Measurements from ENCODE around the gene PFN2.
"Not testable (repeated sequence)": the region's sequence is repeated elsewhere in the genome, so short reads cannot be mapped to it uniquely, and the experiment has no call there.

The PFN2 gene

DNA sequence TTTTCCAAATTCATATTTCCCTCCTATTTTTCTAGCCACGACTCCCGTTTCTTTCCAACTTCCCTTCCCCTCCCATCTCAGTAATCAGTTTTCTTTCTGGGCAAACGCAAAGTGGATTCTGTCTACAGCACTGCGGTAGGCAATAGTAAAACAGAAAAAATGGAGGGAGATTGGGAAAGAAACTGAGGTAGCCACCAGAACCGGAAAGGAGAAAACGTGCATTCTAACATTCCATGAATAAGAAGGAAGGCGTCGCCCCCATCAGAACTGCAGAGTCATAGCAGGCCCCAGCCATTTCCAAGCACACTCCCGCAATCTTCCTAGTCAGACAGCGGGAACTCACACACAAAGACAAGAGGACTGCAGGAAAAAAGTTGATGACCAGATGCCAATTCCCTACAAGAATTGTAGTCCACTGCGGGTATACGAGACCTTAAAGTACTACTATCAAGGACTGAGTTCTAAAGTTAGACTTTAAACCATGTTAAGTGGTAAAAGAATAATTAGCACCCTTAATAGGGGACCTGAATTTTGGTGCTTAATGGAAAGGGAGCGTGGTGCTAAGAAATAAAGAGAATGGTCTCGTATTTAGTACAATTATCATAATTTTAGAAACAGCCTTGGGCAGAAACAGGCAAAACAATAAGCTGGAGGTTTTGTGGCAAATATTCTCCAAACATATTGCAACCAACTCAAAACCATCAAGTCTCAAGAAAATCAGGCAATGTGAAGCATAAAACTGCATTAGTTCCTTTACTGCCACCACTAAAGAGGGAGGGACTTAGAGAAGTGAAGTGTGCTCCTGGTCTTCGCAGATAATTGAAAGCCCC, 1.4 kb downstream of the PFN2 start:
- no peak for DNase-seq (ENCODE audit: extremely low read depth in 1 of 2, low read depth in 1 of 2)

DNA sequence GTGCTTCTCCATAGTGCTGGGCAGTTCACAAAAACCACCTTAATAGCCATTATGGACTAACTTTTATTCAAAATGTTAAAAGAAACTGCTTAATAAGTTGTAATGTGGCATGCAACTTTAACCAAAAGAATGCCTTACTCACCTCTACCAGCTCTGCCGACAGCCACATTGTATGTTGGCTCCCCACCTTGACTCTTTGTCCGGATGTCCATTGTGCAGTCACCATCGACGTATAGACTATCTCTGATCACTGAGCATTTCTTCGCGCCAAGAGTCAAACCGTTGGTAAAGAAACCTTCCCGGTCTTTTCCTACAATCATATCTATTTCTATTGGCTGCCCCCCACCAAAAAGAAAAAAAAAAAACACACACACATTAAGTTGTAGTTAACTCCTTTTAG, 2.5 kb downstream of the PFN2 start:
- no peak for DNase-seq (ENCODE audit: extremely low read depth in 1 of 2, low read depth in 1 of 2)

DNA sequence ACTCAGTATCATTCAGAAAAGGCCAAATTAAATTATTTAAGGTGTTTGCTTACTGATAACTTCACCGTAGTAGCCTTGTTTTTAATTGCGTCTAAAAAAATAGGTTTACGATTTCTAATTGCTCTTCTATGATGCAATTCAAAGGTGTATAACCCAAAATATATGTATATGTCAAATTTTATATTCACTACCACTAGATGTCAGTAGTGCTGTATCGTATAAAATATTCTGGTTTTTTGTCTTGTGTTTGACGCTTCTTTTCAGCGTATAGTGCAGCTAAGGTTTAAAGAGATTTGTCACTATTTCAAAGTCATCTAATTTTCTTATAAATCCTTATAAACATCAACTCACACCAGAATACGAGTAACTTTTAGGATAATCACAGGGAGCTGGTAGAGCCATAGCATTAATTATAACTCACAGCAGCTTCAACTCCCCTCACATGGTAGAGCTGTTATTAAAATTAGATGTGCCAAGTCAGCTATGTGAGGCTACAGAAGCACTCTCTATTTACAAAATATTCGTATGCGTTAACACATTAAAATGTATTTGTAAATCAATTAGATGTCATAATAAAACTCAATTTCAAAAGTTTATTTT, 3.5 kb downstream of the PFN2 start:
- DNase-seq (ENCODE audit: extremely low read depth in 1 of 2, low read depth in 1 of 2), result no peak

DNA sequence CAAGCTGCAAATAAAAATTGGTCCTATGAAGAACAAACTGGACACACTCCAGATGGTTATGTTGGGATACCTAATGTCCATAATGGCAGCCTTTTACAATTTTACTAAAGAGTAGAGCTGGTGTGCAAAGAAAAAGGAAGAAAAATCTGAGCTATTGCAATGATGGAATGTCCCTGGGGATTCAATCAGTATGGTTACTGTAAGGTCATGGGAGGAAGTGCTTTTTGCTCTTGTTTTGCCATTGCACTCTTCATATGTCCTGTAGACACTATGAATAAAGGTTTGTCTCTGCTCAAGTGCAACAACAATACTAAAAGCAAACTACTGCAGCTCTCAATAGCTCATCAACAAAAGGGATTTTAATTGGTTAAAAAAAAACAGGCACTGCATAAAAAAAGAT, 5.4 kb downstream of the PFN2 start:
- DNase-seq (ENCODE audit: extremely low read depth in 1 of 2, low read depth in 1 of 2), result no peak

DNA sequence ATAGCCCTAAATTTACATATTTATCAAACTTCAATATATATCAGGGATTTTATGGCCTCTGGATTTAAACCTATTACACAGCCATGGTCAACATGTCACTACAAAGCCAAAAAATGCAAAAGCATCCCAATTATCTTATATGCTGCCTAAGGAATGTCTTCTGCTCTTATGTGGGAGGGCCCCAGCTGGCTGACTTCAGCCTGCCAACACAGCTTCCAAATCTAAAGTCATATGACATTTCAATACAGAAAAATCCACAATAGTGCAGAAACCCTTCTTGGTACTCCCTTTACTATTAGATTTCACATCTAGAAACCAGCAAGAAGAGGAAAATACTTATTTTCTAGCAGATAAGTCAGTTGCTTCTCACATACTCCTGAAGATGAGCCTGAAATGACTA, 6.4 kb downstream of the PFN2 start:
- DNase-seq (ENCODE audit: extremely low read depth in 1 of 2, low read depth in 1 of 2), result no peak

DNA sequence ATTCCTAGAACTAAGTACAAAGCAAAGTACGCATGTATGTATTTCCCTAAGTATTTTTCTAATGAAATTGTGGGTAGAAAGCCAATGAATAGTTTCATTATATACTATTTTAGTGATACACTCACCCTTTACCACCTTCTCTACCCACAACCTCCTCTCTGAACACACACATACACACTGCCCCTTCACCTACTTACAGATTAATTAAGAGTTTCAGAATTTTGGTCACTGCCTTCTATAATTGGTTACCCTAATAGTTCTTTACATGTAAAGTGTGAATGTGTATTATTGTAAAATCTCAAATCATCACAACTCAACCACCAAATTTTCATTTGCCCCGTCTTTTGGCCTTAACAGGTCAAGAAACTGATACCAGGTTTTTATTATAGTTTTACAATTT, 7.2 kb downstream of the PFN2 start:
- DNase-seq (ENCODE audit: extremely low read depth in 1 of 2, low read depth in 1 of 2), result no peak

DNA sequence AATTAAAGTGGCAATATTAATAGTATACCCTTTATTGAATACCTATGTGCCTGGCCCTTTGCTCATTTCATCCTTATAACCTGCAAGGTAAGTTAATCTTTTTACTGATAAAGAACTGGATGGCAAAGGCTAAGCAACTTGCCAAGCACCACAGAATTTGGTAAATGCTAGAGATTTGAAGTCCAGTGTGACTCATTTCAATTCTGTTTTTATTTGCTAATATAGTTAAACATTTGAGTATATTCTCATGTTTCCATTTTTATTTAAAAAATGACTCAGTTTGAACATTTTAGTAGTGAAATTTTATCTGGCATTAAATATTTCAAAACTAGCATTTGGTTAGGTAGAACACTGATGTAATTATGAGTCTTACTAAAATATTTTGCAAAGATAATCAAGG, 11.3 kb downstream of the PFN2 start:
- no peak for DNase-seq (ENCODE audit: extremely low read depth in 1 of 2, low read depth in 1 of 2)

DNA sequence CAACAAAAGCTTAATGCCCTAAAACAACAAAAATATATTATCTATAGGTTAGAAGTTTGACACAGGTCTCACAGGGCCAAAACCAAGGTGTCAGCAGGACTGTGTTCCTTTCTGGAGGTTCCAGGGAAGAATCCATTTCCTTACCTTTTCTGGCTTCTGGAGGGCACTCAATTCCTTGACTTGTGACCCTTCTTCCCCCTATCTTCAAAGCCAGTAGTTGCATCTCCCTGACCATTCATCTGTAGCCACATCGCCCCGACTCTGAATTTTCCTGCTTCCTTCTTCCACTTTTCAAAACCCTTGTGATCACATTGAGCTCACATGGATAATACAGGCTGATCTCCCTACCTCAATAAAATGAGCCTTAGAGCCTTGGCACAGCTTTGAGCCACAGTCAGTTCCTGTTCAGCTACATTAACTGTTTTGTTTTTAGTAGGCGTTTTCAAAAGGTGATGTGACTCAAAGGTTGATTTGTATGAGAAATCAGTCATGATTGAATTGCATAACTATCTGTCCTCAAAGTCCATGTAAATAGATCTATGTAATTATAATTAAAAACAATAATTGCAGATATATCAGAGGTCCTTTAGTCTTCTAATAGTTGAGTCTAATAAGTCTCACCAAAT, 12.4 kb downstream of the PFN2 start:
- no peak for DNase-seq (ENCODE audit: extremely low read depth in 1 of 2, low read depth in 1 of 2)

DNA sequence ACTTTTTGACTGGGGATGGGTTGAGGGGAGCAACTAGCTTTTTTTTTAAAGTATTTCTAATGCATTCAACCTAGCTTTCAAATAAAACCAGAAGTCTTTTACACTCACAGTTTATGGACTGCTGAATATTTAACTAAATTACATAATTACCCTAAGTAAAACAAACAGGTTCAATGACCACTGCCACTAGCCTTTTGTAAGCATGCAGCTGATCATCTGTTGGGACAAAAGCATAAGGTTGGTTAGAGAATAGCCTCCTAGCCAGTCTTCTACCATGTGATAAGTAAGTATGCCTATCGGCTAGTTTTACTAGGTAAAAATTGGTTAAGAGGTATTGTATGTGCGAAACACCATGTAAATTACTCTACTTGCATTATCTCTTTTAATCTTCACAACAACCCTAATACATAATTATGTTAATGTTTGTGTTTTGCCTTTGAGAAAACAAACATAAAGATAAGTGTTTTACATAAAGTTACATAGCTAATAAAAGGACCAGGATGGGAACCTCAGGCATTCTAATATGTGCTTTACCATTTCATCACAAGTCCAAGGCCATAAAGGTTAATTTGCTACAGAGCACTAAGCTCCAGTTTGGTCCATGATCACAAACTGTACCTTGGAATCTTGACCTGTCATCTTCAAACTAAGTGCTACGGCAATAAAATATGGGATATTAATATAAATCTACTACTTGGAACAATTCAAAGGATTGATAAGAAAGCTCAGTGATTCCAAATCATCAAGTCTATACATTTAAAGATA, 13.2 kb downstream of the PFN2 start:
- DNase-seq (ENCODE audit: extremely low read depth in 1 of 2, low read depth in 1 of 2), result no peak

DNA sequence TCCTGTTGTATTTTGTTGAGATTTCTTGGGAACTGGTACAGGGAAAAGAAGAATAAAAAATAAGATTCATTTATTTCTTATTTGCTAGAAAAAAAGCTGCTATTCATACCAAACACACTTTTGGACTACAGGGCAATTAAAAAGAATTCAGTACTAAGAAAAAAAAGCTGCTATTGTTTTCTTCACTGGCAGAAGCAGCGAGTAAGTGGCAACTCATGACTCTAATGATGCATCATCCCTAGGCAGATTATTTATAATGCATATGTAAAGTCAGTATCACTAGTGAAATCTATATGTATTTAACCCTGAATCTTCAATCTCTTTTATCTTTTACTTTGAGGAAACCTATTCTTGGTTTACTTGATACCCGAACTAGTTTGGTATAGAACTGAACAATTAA, 15.2 kb downstream of the PFN2 start:
- DNase-seq (ENCODE audit: extremely low read depth in 1 of 2, low read depth in 1 of 2), result no peak

DNA sequence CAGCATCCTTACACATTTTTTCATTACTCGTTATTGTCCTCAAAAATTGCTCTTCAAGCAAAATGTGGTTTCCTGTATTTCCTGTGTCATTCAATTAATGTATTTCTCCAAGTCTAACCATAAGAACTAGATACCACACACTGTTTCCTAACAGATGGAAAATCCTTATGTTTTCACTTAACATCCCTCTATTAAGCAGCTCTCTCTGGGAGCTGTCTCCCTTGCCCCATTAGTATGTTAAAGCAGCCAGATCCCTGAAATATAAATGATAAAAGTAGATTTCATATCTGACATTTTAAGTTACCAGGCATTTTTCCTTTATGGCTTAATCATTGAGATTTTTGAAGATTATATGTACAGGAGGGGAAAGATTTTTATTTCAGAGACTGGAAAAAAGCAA, 15.9 kb downstream of the PFN2 start:
- DNase-seq (ENCODE audit: extremely low read depth in 1 of 2, low read depth in 1 of 2), result no peak

DNA sequence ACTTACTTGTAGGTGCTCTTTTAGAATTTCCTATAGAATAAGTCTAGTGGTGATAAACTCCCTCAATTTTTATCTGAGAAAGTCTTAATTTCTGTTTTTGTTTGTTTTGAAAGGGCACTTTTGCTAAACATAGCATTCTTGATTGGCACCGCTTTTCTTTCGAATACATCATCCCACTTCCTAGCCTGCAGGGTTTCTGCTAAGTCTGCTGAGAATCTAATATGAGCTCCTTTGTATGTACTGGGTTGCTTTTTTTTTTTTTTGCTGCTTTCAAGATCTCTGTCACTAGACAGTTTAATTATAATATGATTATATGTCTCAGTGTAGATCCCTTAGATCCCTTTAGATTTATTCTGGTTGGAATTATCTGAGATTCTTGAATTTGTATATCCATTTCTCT, 21.5 kb downstream of the PFN2 start:
- DNase-seq (ENCODE audit: extremely low read depth in 1 of 2, low read depth in 1 of 2), result no peak

DNA sequence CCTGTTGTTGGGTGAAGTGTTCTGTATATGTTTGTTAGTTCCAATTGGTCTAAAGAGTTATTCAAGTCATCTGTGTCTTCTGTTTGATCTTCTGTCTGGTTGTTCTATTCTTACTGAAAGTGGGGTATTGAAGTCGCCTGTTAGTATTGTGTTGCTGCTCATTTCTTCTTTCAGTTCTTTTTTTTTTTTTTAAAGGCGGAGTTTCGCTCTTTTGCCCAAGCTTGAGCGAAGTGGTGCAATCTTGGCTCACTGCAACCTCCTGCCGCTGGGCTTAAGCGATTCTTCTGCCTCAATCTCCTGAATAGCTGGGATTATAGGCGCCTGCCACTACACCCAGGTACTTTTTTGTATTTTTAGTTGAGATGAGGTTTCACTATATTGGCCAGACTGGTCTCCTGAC, 23.5 kb downstream of the PFN2 start:
- DNase-seq (ENCODE audit: extremely low read depth in 1 of 2, low read depth in 1 of 2), result no peak

DNA sequence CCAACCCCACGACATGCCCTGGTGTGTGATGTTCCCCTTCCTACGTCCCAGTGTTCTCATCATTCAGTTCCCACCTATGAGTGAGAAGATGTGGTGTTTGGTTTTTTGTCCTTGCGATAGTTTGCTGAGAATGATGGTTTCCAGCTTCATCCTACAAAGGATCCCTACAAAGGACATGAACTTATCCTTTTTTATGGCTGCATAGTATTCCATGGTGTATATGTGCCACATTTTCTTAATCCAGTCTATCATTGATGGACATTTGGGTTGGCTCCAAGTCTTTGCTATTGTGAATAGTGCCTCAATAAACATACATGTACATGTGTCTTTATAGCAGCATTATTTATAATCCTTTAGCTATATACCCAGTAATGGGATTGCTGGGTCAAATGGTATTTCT, 26.7 kb downstream of the PFN2 start:
- not testable (repeated sequence) for DNase-seq (ENCODE audit: extremely low read depth in 1 of 2, low read depth in 1 of 2)

DNA sequence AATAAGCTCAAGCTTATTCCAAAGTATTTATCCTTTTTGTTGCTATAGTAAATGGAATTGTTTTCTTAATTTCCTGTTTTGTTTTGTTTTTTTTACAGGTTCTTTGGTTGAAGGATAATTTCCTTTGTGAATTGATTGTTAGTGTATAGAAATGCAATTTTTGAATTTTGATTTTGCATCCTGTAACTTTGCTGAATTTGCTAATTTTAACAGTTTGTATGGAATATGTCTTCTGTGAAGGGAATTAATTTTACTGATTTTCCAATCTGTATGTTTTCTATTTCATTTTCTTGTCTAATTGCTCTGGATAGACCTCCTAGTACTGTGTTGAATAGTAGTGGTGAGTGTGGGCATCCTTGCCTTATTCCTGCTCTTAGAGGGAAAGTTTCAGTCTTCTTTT, 28.3 kb downstream of the PFN2 start:
- no peak for DNase-seq (ENCODE audit: extremely low read depth in 1 of 2, low read depth in 1 of 2)

DNA sequence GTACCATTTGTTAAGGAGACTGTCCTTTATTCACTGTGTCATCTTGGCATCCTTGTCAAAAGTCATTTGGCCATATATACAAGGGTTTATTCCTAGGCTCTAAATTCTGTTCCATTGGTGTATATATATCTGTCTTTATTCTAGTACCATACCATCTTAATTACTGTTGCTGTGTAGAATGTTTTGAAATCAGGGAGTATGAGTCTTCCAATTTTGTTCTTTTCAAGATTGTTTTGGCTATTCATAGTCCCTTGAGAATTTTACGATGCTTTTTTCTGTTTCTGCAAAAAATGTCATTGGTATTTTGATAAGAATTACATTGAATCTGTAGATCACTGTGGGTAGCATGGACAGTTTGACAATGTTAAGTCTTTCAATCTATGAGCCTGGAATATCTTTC, 28.7 kb downstream of the PFN2 start:
- no peak for DNase-seq (ENCODE audit: extremely low read depth in 1 of 2, low read depth in 1 of 2)

DNA sequence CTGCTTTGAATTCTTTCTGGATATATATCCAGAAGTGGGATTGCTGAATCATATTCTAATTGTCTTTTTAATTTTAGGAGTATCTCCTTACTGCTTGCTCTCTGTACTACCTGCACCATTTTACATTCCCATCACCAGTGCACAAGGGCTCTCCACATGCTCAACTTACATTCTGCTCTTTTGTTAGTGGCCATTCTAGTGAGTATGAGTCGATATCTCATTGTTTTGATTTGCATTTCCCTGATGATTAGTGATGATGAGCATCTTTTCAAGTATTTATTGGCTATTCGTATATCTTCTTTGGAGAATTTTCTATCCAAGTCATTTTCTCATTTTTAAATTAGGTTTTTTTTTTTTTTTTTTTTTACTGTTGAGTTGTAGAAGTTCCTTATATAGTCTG, 29.5 kb downstream of the PFN2 start:
- DNase-seq (ENCODE audit: extremely low read depth in 1 of 2, low read depth in 1 of 2), result no peak

DNA sequence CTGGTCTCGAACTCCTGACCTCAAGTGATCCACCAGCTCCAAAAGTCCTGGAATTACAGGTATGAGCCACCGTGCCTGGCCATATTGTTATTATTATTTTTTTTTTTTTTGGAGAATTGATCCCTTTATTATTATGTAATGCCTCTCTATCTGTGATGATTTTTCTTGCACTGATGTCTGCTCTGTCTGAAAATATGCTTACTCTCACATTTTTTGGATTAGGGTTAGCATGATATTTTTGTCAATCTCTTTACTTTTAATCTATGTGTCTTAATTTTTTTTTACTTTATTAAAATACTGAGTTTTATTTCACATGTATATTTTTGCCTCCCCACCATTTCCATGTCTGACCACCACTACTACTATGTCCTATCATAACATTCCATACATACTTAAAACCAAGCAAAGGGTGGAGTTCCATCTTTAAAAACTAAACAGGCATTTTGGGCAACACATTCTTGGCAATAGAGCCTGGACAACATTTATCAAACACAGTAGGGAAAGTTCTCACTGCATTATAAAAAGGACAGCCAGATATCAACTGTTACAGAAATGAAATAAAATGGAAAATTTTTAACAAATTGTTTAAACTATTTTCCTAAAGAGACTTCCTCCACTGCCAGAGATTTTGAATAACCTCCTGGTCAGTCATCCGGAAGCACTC, 32.2 kb downstream of the PFN2 start:
- DNase-seq (ENCODE audit: extremely low read depth in 1 of 2, low read depth in 1 of 2), result not testable (repeated sequence)

DNA sequence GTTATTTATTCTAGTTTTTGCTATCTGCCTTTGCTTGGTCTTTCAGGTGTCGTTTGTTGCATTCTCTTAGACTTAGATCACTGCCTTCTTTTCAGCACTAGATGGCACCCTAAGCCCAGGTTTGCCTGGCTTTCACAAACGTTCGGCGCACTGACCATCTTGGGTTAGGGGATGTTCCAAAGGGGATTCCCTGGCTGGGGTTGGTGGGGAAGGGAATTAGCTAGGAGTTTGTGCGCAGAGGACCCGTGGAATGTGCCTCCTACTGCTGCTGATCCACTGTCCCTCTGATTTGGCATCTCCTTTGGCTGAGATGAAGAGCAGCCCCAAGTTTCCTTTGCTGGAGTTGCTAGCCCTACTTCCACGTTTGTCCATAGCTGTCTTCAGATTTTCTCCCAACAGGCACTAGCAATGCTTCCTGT, 33.9 kb downstream of the PFN2 start:
- peak in 1 of 2 donors; percentile 11 for DNase-seq (ENCODE audit: extremely low read depth in 1 of 2, low read depth in 1 of 2)

DNA sequence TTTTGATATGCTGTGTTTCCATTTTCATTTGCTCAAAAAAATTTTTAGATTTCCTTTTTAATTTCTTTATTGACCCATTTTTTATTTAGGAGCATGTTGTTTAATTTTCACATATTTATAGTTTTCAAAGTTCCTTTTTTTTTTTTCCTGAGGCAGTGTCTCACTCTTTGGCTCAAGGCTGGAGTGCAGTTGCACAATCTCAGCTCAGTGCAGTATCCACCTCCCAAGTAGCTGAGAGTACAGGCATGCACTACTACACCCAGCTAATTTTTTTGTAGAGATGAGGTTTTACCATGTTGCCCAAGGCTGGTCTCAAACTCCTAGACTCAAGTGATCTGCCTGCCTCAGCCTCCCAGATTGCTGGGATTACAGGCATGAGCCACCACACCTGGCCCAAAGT, 36.2 kb downstream of the PFN2 start:
- no peak for DNase-seq (ENCODE audit: extremely low read depth in 1 of 2, low read depth in 1 of 2)

DNA sequence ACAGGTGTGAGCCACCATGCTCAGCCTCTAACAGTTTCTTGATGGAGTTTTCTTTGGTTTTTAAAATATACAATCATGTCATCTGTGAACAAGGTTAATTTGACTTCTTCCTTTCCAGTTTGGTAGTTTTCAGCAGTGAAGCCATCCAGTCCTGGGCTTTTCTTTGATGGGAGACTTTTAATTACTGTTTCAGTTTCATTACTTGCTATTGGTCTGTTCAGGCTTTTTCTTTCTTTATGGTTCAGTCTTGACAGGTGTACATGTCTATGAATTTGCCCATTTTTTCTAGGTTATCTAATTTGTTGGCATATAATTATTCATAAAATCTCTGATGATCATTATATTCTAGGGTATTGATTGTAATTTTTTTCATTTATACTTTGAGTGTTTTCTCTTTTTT, 36.8 kb downstream of the PFN2 start:
- no peak for DNase-seq (ENCODE audit: extremely low read depth in 1 of 2, low read depth in 1 of 2)

All from activated CD8-positive, alpha-beta memory T cell treated with anti-CD3 and anti-CD28 coated beads for 1 hour (primary cell).